Pons (tissue), 1 donor: ENCODE data around the gene SLC7A9.
"Not testable (repeated sequence)": the region's sequence is repeated elsewhere in the genome, so short reads cannot be mapped to it uniquely, and the experiment has no call there.

Experiments used
- DNase-seq: peaks from one replicate; pipeline ENCODE4 v3.0.0-alpha.2; 2016; ENCODE audit warnings: low spot score

SLC7A9 gene

DNA sequence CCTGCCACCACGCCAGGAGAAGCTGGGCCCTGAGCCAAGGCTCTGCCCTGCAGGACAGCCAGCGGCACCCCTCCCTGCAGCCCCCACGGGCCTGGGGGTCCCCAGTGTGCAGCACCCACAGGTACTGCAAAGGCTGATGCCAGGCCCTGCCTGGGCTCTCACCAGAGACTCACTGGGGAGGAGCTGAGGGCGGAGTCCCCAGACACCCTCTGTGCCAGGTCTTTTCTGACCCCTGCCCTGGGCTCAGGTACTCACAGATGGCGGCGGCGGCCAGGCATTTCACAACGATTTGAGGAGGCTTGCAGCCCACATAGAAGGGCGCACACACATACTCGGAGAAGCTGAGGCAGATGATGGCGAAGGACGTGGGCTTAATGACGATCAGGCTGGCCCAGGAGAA is 5.7 kb downstream of the SLC7A9 start:
- DNase-seq, result no peak

- DNase-seq, result no peak
Measured at GRCh38 chr19:32863301-32863700, 6.3 kb downstream of the SLC7A9 start.

DNA sequence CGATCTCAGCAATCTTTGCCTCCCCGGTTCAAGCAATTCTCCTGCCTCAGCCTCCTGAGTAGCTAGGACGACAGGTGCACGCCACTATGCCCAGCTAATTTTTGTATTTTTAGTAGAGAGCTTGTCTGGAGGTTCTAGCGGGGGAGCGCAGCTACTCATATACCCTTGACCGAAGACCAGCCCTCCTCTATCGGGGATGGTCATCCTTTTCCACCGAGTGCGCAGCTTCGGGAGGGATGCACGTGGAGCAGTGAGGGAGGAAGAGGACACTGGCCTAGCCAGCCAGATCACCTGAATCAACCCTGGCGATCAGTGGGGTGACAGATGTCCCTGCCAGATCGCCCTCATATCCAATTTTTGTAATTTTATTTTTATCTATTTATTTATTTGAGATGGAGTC is 6.8 kb downstream of the SLC7A9 start:
- DNase-seq, result no peak

GRCh38 chr19:32862173-32862572 is 7.4 kb downstream of the SLC7A9 start:
- no peak for DNase-seq

- DNase-seq, result no peak
Measured at GRCh38 chr19:32861596-32861995, 8.0 kb downstream of the SLC7A9 start.

DNA sequence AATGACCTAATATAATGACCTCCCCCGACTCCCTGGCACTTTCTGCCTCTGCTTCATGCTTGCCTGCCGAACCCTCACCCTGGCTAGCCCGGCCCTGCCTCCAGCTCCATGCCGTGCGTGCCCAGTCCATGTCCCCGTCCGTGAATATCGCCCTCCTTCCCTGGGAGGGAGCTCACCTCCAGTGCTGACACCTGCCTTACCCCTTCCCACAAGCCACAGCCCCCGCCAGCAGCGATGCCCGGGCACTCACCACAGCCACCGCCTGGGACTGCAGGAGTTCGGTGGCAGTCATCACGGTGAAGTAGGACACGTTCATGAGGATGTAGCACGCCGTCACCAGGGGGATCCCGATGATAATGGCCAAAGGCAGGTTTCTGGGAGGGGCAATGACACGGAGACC is 10.0 kb downstream of the SLC7A9 start:
- no peak for DNase-seq

DNA sequence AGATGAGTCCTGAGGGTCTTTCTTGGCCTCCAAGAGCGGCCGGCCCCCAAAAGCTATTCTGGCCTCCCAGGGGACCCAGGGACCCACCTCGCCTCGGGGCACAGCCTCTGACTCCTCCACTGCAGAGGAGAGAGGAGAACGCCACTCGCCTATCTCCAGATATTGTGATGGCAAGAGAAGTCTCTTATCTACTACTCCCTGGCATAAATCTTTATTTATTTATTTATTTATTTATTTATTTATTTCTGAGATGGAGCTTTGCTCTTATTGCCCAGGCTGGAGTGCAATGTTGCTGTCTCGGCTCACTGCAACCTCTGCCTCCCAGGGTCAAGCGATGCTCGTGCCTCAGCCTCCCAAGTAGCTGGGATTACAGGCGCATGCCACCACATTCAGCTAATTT is 11.0 kb downstream of the SLC7A9 start:
- DNase-seq, result no peak

DNA sequence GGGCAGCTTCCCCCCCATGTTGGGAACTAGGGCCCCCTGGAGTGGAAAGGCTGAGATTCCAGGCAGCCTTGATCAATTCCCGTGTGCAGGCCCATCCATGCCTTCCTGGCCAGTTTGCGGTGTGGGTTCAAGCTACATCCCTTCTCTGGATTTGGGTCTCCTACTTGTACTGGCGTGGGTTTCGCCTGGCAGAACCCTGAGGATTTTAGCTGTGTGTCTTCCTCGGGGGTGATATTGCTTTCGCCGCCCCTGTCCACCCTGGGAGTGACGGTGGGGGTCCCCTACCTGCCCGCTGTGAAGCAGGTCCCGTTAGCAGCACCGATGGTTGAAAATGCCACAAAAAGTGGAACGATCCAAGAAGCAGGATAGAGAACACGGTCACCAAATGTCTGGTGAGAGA is 11.4 kb downstream of the SLC7A9 start:
- no peak for DNase-seq

- DNase-seq, result no peak
Measured at GRCh38 chr19:32857584-32857983, 12.0 kb downstream of the SLC7A9 start.

DNA sequence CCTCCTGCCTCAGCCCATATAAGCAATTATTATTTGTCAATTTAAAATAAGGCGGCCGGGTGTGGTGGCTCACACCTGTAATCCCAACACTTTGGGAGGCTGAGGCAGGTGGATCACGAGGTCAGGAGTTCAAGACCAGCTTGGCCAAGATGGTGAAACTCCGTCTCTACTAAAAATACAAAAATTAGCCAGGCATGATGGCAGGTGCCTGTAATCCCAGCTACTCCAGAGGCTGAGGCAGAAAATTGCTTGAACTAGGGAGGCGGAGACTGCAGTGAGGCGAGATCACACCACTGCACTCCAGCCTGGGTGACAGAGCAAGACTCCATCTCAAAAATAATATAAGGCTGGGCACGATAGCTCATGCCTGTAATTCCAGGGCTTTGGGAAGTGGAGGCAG is 12.7 kb downstream of the SLC7A9 start:
- DNase-seq, result not testable (repeated sequence)

GRCh38 chr19:32852216-32852615 is 17.4 kb downstream of the SLC7A9 start:
- no peak for DNase-seq

- not testable (repeated sequence) for DNase-seq
Measured at GRCh38 chr19:32848035-32848434, 21.5 kb downstream of the SLC7A9 start.

GRCh38 chr19:32843716-32844245 is 25.8 kb downstream of the SLC7A9 start:
- DNase-seq, result no peak

DNA sequence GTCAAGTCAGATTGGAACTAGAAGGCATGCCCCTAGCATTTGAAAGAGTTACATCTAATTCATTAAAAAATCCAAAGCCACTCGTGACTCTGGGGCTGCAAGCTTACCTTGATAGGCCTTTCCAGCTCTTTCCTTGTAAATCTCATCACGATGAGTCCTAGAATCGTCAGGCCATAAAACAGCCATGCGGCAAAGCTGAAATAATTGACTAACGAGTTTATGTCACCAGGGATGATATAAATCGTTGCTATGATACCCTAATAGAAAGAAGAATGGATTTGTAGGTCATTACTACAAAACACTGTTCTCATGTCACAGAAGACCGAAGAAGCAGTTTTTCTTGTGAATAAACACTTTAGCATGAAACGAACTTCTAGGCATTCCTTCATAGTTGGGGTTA is 27.5 kb downstream of the SLC7A9 start:
- no peak for DNase-seq

- DNase-seq, result no peak
Measured at GRCh38 chr19:32837531-32837930, 32.0 kb downstream of the SLC7A9 start.

DNA sequence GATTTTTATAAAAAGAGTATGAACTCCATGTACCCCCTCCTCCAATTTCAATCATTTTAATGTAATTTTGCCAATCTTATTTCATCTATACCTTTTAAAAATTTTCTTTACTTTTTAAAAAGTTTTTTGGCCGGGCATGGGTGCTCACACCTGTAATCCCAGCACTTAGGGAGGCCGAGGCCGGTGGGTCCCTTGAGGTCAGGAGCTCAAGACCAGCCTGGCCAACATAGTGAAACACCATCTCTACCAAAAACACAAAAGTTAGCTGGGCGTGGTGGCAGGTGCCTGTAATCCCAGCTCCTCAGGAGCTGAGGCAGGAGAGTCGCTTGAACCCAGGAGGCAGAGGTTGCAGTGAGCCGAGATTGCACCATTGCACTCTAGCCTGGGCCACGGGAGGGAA is 36.2 kb downstream of the SLC7A9 start:
- DNase-seq, result not testable (repeated sequence)

- not testable (repeated sequence) for DNase-seq
Measured at GRCh38 chr19:32832825-32833224, 36.7 kb downstream of the SLC7A9 start.

DNA sequence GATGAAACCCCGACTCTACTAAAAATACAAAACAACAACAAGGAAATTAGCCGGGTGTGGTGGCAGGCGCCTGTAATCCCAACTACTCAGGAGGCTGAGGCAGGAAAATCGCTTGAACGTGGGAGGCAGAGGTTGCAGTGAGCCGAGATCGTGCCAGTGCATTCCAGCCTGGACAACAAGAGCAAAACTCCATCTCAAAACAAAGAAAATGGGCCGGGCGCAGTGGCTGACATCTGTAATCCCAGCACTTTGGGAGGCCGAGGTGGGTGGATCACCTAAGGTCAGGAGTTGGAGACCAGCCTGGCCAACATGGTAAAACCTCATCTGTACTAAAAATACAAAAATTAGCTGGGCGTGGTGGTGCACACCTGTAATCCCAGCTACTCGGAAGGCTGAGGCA is 37.5 kb downstream of the SLC7A9 start:
- DNase-seq, result not testable (repeated sequence)

GRCh38 chr19:32831611-32832010 is 38.0 kb downstream of the SLC7A9 start:
- no peak for DNase-seq

- DNase-seq, result no peak
Measured at GRCh38 chr19:32830231-32831014, 39.1 kb downstream of the SLC7A9 start.

DNA sequence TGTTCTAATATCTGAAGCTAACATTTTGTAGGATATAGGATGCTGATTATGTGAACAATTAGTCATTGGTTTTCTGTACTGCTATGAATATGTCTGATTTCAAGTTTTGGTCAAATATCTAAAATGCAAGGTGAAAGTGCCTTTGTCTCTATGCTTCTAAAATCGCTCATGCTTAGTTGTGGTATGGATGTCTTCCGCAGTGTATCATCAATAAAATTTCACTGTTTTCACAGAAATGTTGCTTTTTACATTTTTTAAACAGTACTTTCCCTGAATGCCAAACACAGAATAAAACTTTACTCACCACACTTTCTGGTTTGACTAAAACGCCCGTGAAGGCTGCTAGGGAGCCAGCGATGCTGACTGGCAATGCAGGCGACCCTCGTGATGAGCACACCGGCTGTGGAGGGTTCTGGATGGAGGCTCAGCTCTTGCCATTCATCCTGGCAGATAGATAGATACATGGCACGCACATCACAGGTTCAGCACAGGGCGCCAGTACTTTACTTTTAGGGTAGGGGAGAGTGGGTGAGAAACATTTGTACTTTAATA is 40.1 kb downstream of the SLC7A9 start:
- DNase-seq, result no peak

DNA sequence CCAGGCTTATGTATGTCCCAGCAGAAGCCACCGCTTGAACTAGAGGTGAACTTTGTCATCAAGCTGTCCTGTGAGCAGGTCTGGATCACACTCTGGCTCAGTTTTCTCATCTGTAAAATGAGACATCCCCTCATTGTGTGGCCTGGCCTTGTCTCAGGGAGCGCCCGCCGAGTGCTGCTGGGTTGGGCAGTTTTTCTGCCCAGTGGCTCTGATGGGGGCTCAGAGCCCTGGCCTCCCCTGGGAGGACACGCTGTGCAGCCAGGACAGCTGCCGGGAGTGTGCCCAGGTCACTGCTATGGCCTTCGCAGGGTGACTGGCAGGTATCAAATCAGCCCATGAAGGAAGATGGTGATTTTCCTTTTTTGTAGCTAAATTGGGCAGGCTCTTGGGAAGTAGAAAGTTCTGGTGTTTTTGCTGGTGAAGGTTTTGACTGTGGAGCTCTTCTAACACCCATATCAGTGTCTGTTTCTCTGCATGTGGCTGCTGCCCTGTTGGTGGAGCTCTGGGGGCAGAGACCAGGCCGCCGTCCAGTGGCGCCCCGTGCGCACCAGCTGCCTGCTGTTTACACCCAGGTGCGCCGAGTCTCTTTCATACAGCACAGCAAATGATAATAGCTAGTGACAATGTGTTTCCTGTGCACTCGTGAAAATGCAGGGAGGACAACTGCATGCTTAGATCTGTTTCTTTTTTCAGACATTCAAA is 40.8 kb downstream of the SLC7A9 start:
- DNase-seq, result no peak

GRCh38 chr19:32828139-32828538 is 41.4 kb downstream of the SLC7A9 start:
- DNase-seq, result no peak
